ENCODE results near the gene HKDC1.

DNA sequence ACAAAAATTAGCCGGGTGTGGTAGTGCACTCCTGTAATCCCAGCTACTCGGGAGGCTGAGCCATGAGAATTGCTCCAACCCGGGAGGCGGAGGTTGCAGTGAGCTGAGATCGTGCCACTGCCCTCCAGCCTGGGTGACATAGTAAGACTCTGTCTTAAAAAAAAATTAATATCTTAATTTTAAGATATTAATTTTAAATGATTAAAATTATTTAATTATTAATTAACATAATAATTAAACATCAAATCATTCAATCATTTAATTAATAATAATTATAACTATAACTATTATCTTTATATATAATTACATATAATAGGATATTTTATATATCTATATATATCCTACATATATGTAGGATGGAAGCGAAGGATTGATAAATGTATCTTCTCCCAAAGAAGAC lies 56.4 kb downstream of the HKDC1 start:
- TF ChIP-seq, protein P1, sequence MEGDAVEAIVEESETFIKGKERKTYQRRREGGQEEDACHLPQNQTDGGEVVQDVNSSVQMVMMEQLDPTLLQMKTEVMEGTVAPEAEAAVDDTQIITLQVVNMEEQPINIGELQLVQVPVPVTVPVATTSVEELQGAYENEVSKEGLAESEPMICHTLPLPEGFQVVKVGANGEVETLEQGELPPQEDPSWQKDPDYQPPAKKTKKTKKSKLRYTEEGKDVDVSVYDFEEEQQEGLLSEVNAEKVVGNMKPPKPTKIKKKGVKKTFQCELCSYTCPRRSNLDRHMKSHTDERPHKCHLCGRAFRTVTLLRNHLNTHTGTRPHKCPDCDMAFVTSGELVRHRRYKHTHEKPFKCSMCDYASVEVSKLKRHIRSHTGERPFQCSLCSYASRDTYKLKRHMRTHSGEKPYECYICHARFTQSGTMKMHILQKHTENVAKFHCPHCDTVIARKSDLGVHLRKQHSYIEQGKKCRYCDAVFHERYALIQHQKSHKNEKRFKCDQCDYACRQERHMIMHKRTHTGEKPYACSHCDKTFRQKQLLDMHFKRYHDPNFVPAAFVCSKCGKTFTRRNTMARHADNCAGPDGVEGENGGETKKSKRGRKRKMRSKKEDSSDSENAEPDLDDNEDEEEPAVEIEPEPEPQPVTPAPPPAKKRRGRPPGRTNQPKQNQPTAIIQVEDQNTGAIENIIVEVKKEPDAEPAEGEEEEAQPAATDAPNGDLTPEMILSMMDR (IDR thresholded peaks at IDR 0.05) = no peak
- TF ChIP-seq POLR2AphosphoS5 (IDR thresholded peaks at IDR 0.05) = no peak
- TF ChIP-seq POLR2A (IDR thresholded peaks at IDR 0.05) = no peak
- no peak for TF ChIP-seq EP300 (IDR thresholded peaks at IDR 0.05)

Data from suprapubic skin (tissue), 4 donors.